Measurements from ENCODE around the gene WFIKKN2.
"Not testable (repeated sequence)": the region's sequence is repeated elsewhere in the genome, so short reads cannot be mapped to it uniquely, and the experiment has no call there.

WFIKKN2 gene

GRCh38 chr17:50868140-50868438 lies 32.7 kb downstream of the WFIKKN2 start:
- no peak for DNase-seq (ENCODE audit: low spot score)
- no peak for TF ChIP-seq CTCF (IDR thresholded peaks at IDR 0.05; ENCODE audit: borderline replicate concordance, control extremely low read depth, extremely low read depth, insufficient read depth, missing control alignments)
- in situ Hi-C loops (cut with MboI; ENCODE audit: low sequenced_read_pairs, unreplicated experiment), result no loop called here

- no peak for TF ChIP-seq CTCF (IDR thresholded peaks at IDR 0.05; ENCODE audit: borderline replicate concordance, control extremely low read depth, extremely low read depth, insufficient read depth, missing control alignments)
- no peak for DNase-seq (ENCODE audit: low spot score)
- in situ Hi-C loops (cut with MboI; ENCODE audit: low sequenced_read_pairs, unreplicated experiment), result no loop called here
Measured at GRCh38 chr17:50868602-50869001, 33.2 kb downstream of the WFIKKN2 start.

- DNase-seq (ENCODE audit: low spot score), result no peak
- TF ChIP-seq CTCF (IDR thresholded peaks at IDR 0.05; ENCODE audit: borderline replicate concordance, control extremely low read depth, extremely low read depth, insufficient read depth, missing control alignments), result no peak
- in situ Hi-C loops (cut with MboI; ENCODE audit: low sequenced_read_pairs, unreplicated experiment), result no loop called here
Measured at GRCh38 chr17:50871364-50871763, 36.0 kb downstream of the WFIKKN2 start.

- DNase-seq (ENCODE audit: low spot score), result no peak
- in situ Hi-C loops (cut with MboI; ENCODE audit: low sequenced_read_pairs, unreplicated experiment), result no loop called here
- no peak for TF ChIP-seq CTCF (IDR thresholded peaks at IDR 0.05; ENCODE audit: borderline replicate concordance, control extremely low read depth, extremely low read depth, insufficient read depth, missing control alignments)
Measured at GRCh38 chr17:50871898-50872297, 36.5 kb downstream of the WFIKKN2 start.

GRCh38 chr17:50872710-50873424 lies 37.5 kb downstream of the WFIKKN2 start:
- no peak for DNase-seq (ENCODE audit: low spot score)
- in situ Hi-C loops (cut with MboI; ENCODE audit: low sequenced_read_pairs, unreplicated experiment), result no loop called here

GRCh38 chr17:50875074-50875473 lies 39.7 kb downstream of the WFIKKN2 start:
- no peak for DNase-seq (ENCODE audit: low spot score)
- TF ChIP-seq CTCF (IDR thresholded peaks at IDR 0.05; ENCODE audit: borderline replicate concordance, control extremely low read depth, extremely low read depth, insufficient read depth, missing control alignments), result no peak
- in situ Hi-C loops (cut with MboI; ENCODE audit: low sequenced_read_pairs, unreplicated experiment), result no loop called here

More at GRCh38 chr17:50872710-50873424, 37.5 kb downstream of the WFIKKN2 start:
- TF ChIP-seq CTCF (IDR thresholded peaks at IDR 0.05; ENCODE audit: borderline replicate concordance, control extremely low read depth, extremely low read depth, insufficient read depth, missing control alignments), result no peak

- in situ Hi-C loops (cut with MboI; ENCODE audit: low sequenced_read_pairs, unreplicated experiment); DNase-seq (ENCODE audit: low spot score): not testable (repeated sequence)
Measured at GRCh38 chr17:50877042-50877441, 41.7 kb downstream of the WFIKKN2 start.

Data from GM13976 (cell line).